ENCODE measurements around the gene ZNF775.

- TF ChIP-seq EZH2 (IDR thresholded peaks at IDR 0.05) (no peak), CTCF (IDR thresholded peaks at IDR 0.05) (no peak), EZH2phosphoT487 (IDR thresholded peaks at IDR 0.05) (no peak)
Measured at GRCh38 chr7:150367677-150368095, 11.4 kb upstream of the ZNF775 start.
